ENCODE results near the gene ZFHX3. TPM values are rescaled to one million over a fixed set of nuclear protein-coding genes. Genes with fewer than 3 reads are reported as not detected.

The ZFHX3 gene
- total RNA-seq, 1 donor from 2014 or later = 40.1 TPM

- Mint-ChIP-seq H3K36me3 (ENCODE audit: low read depth) (peaks cover 26% of the 10 kb centered on the region), H3K9me3 (no peaks in the 10 kb centered on the region), H3K27ac (ENCODE audit: unreplicated experiment) (peak overlapping the region; percentile 99), H3K4me3 (peak overlapping the region; percentile 86), H3K27me3 (ENCODE audit: low read depth) (peaks cover 2% of the 10 kb centered on the region), H3K4me1 (peaks cover 59% of the 10 kb centered on the region)
- DNase-seq (ENCODE audit: low read depth, low spot score) = peak; percentile 6
- no peak for TF ChIP-seq CTCF (conservative IDR thresholded peaks at IDR 0.05)
Measured at GRCh38 chr16:72787130-72787513, 260.8 kb downstream of the ZFHX3 start.

- TF ChIP-seq CTCF (conservative IDR thresholded peaks at IDR 0.05) = no peak
- DNase-seq (ENCODE audit: low read depth, low spot score) = no peak
- peaks cover 59% of the 10 kb centered on the region for H3K4me1 Mint-ChIP-seq
- peak overlapping the region; percentile 77 for H3K4me3 Mint-ChIP-seq
- H3K27ac Mint-ChIP-seq (ENCODE audit: unreplicated experiment) = no peak overlapping the region
- peaks cover 2% of the 10 kb centered on the region for H3K27me3 Mint-ChIP-seq (ENCODE audit: low read depth)
- peaks cover 21% of the 10 kb centered on the region for H3K36me3 Mint-ChIP-seq (ENCODE audit: low read depth)
- no peaks in the 10 kb centered on the region for H3K9me3 Mint-ChIP-seq
Measured at GRCh38 chr16:72786606-72787005, 261.3 kb downstream of the ZFHX3 start.

- H3K4me1 Mint-ChIP-seq = peaks cover 59% of the 10 kb centered on the region
- H3K36me3 Mint-ChIP-seq (ENCODE audit: low read depth) = peaks cover 17% of the 10 kb centered on the region
- no peaks in the 10 kb centered on the region for H3K9me3 Mint-ChIP-seq
- H3K4me3 Mint-ChIP-seq = peak overlapping the region; percentile 57
- no peak for DNase-seq (ENCODE audit: low read depth, low spot score)
- H3K27ac Mint-ChIP-seq (ENCODE audit: unreplicated experiment) = no peak overlapping the region
- no peak for TF ChIP-seq CTCF (conservative IDR thresholded peaks at IDR 0.05)
- peaks cover 2% of the 10 kb centered on the region for H3K27me3 Mint-ChIP-seq (ENCODE audit: low read depth)
Measured at GRCh38 chr16:72785886-72786285, 262.0 kb downstream of the ZFHX3 start.

- H3K4me1 Mint-ChIP-seq = peaks cover 59% of the 10 kb centered on the region
- no peak for DNase-seq (ENCODE audit: low read depth, low spot score)
- TF ChIP-seq CTCF (conservative IDR thresholded peaks at IDR 0.05) = no peak
- H3K36me3 Mint-ChIP-seq (ENCODE audit: low read depth) = peaks cover 12% of the 10 kb centered on the region
- no peak overlapping the region for H3K27ac Mint-ChIP-seq (ENCODE audit: unreplicated experiment)
- H3K4me3 Mint-ChIP-seq = no peak overlapping the region
- no peaks in the 10 kb centered on the region for H3K9me3 Mint-ChIP-seq
- peaks cover 2% of the 10 kb centered on the region for H3K27me3 Mint-ChIP-seq (ENCODE audit: low read depth)
Measured at GRCh38 chr16:72785171-72785570, 262.8 kb downstream of the ZFHX3 start.

- H3K4me3 Mint-ChIP-seq = peak overlapping the region; percentile 39
- H3K27me3 Mint-ChIP-seq (ENCODE audit: low read depth) = peaks cover 2% of the 10 kb centered on the region
- no peak for DNase-seq (ENCODE audit: low read depth, low spot score)
- peaks cover 6% of the 10 kb centered on the region for H3K36me3 Mint-ChIP-seq (ENCODE audit: low read depth)
- H3K9me3 Mint-ChIP-seq = no peaks in the 10 kb centered on the region
- no peak overlapping the region for H3K27ac Mint-ChIP-seq (ENCODE audit: unreplicated experiment)
- no peak for TF ChIP-seq CTCF (conservative IDR thresholded peaks at IDR 0.05)
- peaks cover 51% of the 10 kb centered on the region for H3K4me1 Mint-ChIP-seq
Measured at GRCh38 chr16:72783716-72784318, 264.1 kb downstream of the ZFHX3 start.
